ENCODE measurements around the gene C9orf85.
A peak's percentile ranks its signal among the peaks of the same experiment; 100 is the strongest.
"Not testable (repeated sequence)": the region's sequence is repeated elsewhere in the genome, so short reads cannot be mapped to it uniquely, and the experiment has no call there.

C9orf85 gene

DNA sequence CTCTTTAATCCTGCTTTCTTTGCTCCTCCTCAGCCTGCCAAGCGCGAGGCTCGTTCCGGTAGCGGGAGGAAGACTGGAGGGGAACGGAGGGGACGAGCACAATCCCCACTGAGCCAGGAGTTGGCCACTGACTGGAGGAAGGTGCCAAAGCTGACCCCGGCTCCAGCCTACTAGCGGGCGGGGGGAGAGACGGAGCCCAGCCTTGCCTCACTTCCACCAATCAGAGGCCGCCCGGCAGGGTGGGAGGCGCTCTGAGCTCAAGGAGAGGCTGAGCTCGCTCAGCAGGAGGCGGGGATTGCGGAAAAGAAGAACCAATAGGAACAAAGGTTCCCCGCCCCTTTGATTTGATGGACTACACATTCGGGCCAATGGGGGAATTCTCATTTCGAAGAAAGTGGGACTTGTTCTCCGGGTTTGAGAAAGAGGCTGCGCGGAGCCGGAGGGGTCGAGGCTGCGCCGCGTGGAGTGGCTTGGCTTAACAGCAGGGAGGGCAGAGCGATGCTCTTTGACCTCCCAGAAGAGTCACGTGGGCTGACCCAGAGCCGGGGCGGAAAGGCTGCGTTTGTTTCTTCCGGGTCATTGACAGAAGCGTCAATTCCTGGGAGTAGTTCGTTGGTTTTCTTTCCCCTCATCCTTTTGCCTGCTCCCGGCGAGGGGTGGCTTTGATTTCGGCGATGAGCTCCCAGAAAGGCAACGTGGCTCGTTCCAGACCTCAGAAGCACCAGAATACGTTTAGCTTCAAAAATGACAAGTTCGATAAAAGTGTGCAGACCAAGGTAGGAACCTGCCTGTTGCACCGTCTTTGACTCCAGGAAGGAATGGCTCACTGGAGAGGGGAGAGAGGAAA is at the start of gene C9orf85, which contains the start of gene ABHD17B:
TSS of gene C9orf85 (plus strand) at position 579 of the 847 bp plus-strand sequence. CDS start at position 675, 96 bp downstream.
TSS of gene ABHD17B (minus strand) at position 133 of the 847 bp plus-strand sequence. CDS start 36,113 bp downstream, outside the sequence.
- peak; percentile 95 for DNase-seq

GRCh38 chr9:71863631-71864030 is 47.8 kb upstream of the C9orf85 start:
- DNase-seq, result no peak

DNA sequence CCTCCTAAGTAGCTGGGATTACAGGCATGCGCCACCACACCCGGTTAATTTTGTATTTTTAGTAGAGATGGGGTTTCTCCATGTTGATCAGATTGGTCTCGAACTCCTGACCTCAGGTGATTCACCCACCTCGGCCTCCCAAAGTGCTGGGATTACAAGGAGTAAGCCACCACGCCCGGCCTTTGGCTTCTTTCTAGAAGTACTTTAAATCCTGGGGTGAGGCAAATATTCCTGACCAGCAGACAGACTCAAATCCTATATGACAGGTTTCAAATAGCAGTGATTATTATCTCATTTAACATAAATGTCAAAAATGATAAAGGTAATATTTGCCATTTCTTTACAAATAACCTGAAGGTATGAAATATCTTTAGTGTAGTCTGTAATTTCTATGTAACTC is 36.1 kb upstream of the C9orf85 start:
- no peak for DNase-seq

DNA sequence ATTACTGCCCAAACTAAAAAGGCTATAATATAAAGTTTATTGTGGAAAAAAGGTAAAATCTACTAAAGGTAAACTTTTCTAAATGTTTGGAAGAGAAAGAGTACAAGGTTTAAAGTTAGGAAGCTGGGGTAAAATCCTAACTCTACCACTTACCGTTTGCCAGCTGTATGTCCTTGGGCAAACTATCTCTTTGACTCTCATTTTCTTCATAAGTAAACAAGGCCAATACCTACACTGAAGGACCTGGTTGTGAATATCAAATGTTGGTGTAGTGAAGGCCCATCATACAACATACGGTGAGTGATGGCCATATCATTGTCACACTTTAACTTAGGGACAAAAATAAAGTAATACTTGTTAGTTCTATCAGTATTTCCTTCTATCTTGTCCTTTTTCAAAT is 35.3 kb upstream of the C9orf85 start:
- no peak for DNase-seq

DNA sequence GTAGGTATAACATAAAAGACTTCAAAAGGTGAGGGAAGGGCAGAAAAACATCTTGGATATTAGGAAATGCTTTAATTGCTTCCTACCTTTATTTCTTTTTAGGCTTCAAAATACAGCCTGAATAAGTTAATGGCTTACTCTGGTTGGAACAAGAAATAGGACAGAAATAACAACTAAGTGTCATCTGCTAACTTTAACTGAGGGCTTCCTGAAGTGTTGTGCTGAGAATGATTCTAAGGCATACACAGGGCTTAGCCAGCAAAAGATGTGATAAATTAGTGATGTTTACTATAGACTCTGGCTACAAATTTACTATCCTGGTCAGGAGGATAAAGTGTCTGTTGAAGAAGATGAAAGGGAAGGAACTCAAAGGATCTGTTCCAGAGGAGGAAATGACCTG is 34.6 kb upstream of the C9orf85 start:
- no peak for DNase-seq

- no peak for DNase-seq
These were observed 32.8 kb upstream of the C9orf85 start for GRCh38 chr9:71878327-71879274.

DNA sequence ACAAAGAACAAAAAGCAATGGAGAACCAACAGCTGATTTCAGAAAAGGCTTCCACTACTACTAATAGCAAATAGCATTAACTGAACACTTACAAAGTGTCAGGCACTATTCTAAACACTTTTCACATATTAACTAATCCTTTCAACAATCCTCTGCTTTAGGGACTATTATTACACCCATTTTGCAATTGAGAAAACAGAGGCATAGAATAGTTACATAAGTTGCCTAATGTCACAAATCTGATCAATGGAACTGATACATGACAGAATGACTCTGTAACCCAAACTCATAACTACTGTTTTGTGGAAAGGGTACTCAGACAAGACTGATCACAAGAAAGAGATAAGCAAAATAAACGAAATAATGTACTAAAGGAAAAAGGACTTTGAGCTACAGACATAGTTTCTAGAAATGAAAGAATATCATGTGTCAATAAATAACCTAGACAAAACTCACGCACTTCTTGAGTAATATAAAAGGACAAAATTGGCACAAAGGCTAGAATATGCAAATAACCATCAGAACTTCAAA is 31.7 kb upstream of the C9orf85 start:
- DNase-seq, result no peak

GRCh38 chr9:71884005-71884404 is 27.4 kb upstream of the C9orf85 start:
- no peak for DNase-seq

DNA sequence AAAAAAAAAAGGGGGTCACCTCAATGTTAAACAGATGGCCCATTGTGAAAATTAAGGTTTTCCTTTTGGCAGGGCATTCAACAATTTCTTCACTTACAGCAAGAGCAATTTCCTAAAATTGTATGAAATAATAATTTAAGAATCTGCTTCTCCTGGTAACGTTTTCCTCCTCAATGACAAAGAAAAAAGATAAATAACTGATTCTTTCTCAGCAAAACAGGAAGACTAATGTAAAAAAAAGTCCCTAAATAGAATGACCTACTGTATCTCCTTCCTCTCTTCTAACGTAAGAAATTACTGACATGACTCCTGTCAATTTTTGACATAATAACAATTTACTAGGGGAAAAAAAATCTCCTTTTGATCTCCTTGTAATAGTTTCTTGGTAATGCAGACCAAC is 26.0 kb upstream of the C9orf85 start:
- DNase-seq, result no peak

GRCh38 chr9:71886015-71886414 is 25.4 kb upstream of the C9orf85 start:
- no peak for DNase-seq

DNA sequence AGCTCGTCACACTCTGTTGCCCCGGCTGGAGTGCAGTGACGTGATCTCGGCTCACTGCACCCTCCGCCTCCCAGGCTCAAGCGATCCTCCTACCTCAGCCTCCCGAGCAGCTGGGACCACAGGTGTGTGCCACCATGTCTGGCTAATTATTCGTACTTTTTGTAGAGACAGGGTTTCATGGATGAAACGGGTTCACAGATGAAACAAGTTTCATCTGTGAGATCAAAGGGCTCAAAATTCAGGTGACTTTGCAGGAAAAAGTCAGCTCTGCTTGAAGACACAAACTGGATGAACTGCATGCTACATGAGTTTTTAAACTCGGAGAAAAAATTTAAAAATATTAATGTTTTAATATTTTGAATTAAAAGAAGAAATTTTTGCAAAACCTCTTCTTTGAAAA is 24.9 kb upstream of the C9orf85 start:
- no peak for DNase-seq

DNA sequence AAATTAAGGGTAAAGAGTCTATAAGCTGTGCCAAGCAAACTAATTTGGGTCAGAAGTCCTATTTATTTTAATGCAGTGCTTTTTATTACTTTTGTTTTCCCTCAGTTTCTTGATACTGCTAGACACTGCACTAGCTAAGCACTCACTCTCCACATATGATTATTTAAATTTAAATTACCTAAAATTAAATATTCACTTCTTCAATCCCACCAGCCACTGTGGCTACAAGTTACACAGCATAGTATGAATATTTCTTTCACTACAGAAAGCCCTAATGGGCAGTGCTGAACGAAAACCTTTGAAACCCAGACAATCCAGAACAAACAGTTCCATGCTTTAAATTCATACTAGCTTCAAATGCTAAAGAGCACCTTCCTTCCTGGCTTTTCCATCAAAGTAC is 24.1 kb upstream of the C9orf85 start:
- no peak for DNase-seq

- no peak for DNase-seq
These were observed 21.3 kb upstream of the C9orf85 start for GRCh38 chr9:71890042-71890679.

DNA sequence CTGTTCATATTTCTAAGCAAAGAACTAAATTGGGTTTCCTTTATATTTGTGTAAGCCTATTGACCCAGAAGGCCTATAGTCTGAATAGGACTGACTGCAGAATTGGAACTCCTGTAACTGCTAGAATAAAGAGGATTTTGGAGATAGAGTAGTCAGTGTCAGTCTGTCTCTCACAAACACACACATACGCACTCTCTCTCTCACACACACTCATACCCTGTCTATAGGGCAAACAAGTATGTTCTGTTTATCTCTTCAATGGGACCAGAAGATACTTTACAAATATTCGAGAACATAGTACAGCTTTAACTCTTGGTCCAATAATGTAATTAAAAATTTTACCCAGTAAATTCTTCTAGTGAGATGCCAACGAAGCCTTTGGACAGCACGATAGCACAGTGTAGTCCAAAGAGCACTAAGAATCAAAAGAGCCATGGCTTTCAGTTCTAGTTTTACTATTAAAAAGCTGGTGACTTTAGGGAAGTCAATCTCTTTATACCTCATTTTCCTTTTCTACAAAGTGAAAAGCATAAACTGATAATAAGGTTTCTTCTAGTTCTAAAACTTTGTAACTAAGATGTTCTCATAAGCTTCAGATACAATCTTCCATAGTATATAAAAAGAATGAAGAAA is 19.8 kb upstream of the C9orf85 start:
- no peak for DNase-seq

- DNase-seq, result no peak
These were observed 16.3 kb upstream of the C9orf85 start for GRCh38 chr9:71895117-71895516.

- DNase-seq, result no peak
These were observed 15.5 kb upstream of the C9orf85 start for GRCh38 chr9:71895955-71896354.

DNA sequence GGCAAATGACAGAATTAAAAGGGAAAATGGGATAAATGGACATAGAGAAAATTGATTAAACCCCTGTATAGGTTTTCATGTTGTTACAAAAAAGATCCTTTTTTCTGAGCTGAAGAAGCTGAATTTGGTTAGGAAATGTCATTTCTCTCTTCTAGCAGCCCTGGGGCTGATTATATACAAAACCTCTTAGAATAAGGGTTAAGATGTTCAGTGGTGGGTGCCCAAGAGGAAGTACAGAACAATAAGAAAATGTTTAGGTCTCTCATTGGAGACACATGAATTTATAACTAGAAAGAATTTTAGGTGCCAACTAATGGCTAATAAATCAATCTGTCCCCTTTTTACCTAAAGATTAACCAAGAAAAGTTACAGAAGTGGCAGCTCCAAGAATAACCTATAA is 14.7 kb upstream of the C9orf85 start:
- no peak for DNase-seq

DNA sequence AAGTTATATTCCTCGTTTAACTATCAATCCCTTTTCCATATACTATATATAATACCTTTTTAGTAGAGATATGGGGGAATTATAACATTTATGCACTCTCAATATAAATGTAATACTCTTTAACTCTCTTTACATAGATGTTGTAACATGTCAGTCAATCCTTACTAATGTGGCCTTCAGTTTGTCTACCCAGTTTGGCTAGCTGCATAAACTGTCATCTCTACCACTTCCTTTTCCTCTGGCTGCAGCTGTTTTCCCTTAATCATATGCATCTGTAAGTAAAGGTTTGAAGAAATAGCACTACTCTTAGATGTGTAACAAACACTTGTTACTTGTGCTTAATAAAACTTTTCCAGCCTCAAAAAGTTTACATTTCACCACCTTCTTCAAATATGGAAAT is 13.9 kb upstream of the C9orf85 start:
- DNase-seq, result no peak

DNA sequence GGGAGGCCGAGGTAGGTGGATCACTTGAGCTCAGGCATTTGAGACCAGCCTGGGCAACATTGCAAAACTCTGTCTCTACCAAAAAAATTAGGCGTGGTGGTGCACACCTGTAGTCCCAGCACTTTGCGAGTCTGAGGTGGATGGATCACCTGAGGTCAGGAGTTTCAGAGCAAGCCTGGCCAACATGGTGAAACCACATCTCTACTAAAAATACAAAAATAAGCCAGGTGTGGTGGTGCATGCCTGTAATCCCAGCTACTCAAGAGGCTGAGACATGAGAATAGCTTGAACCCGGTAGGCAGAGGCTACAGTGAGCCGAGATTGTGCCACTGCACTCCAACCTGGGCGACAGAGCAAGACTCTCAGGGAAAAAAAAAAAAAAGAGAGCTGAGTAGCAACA is 12.7 kb upstream of the C9orf85 start:
- not testable (repeated sequence) for DNase-seq

- no peak for DNase-seq
These were observed 9.5 kb upstream of the C9orf85 start for GRCh38 chr9:71901695-71902597.

DNA sequence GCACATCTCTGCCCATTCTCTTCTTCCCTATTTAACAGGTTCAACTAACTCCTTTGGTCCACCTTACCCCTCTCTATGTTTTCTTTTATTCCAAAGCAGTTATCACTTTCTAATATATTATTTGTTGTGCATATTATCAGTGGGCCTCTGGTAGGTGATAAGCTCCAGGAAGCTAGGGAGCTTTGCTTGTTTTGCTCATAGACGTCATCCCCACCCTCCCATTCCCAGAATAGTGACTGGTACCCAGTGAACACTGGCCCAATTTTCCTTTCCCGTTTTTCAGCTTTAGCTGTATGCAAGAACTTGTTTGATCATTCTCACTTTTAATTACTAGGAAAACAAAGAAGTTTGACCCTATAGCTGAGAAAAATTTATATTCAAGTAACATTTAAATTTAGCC is 7.4 kb upstream of the C9orf85 start:
- no peak for DNase-seq

Data from activated CD8-positive, alpha-beta memory T cell treated with anti-CD3 and anti-CD28 coated beads, Interleukin-2, amount 50 U/mL, for 48 hours (primary cell).